Measurements from ENCODE around the gene TMEM184B.
"Not testable (repeated sequence)": the region's sequence is repeated elsewhere in the genome, so short reads cannot be mapped to it uniquely, and the experiment has no call there.

TMEM184B gene

DNA sequence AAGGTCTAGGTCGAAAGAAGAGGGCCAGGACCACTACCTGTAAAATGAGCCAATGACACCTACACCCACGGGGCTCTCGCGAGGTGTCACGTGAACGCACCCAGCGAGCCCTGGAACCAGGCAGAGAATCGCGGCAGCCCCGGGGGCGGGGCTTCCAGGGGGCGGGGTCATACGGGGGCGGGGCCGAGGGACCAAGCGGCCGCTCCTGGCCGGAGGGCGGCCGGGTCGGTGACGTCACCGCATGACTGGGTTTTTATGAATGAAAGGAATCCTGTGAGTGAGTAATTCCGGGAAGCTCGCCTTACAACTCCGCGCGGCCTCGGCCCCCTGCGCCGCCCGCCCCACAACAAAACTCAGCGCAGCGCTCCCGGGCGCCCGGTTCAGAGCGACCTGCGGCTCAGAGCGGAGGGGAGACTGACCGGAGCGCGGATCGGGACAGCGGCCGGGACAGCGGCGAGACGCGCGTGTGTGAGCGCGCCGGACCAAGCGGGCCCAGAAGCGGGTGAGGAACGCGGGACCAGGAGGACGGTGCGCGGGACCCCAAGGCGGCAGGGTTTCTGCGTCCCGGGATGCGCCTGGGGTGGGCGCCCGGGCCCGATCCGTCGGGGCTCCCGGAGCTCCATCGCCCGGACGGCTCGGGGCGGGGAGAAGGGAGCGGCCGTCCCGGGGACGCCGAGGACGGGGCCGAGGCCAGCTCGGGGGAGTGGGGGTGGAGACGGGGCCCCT is 70.9 kb downstream of the TMEM184B start, which contains the start of gene MAFF:
Gene MAFF (plus strand): TSS at position 284 of the 726 bp plus-strand sequence. CDS start 11,860 bp downstream, outside the sequence.
- peak; percentile 82 for DNase-seq

DNA sequence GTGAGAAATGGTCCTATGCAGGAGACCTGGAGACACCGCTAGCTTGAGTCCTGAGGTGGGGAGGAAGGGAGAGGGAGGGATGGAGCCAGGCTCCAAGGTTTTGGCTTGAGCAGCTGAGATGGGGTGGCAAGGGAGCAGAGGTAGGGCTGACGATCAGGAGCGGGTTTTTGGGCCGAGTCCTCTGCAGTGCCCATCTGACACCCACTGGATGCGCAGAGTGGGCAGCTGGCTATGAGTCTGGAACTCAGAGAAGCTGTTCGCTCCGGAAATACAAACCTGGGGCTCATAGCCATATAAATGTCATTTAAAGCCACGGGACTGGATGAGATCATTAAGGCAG is 71.5 kb downstream of the TMEM184B start:
- no peak for DNase-seq

DNA sequence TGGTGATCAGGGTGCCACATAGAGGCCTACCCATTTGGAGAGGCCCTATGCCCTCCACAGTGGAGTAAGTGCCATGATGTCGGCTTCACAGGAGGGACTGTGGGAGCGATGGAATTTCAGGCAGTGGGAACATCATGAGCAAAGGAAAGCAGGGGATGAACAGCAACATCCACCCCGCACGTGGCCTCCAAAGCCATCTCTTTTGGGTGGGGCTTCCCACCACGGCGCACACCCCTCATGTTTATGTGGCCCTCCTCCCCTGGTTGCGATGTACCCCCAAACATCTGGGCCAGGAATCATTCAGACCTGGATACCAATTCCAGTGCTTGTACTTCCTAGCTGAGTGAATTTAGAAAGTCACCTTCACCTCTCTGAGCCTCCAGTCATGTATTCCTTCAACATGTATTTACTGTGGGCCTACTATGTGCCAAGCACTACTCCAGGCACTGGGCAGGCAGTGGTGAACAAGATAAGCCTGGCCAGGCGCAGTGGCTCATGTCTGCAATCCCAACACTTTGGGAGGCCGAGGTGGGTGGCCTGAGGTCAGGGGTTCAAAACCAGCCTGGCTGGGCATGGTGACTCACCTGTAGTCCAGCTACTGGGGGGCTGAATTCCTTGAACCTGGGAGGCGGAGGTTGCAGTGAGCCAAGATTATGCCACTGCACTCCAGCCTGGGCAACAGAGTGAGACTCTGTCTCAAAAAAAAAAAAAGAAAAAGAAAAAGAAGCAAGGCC is 72.8 kb downstream of the TMEM184B start:
- DNase-seq: no peak

DNA sequence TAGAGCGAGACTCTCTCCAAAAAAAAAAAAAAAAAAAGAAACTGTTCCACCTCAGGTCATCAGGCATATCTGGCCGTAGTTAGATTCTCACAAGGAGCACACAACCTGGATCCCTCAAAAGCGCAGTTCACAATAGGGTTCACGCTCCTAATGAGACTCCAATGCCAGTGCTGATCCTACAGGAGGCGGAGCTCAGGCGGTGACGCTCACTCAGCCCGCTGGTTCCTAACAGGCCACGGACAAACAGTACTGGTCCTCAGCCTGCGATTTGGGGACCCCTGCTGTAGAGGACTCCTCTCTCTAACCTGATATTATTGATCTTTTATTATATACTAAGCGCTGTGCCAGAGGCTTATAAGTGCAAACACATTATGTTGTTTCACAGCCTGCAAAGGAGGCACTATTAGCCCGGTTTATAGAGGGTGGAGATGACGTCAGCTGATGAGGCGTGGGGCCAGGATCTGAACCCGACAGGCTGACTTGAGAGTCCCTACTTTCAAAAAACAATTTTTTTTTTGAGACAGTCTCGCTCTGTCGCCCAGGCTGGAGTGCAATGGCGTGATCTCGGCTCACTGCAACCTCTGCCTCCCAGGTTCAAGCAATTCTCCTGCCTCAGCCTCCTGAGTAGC is 75.9 kb downstream of the TMEM184B start:
- no peak for DNase-seq

DNA sequence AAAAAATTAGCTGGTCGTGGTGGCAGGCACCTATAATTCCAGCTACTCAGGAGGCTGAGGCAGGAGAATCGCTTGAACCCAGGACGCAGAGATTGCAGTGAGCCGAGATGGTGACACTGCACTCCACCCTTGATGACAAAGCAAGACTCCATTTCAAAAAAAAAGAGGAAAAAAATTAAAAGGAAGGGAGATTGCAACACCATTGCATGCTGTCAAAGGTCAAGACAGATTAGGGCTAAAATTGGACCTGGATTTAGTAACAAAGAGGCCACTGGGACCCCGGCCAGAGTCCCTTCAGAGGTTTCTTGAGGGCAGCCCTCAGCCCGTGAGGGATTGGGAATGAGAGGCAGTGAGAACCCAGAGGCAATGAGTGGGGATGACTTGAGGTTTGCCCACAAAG is 79.2 kb downstream of the TMEM184B start:
- DNase-seq: no peak

DNA sequence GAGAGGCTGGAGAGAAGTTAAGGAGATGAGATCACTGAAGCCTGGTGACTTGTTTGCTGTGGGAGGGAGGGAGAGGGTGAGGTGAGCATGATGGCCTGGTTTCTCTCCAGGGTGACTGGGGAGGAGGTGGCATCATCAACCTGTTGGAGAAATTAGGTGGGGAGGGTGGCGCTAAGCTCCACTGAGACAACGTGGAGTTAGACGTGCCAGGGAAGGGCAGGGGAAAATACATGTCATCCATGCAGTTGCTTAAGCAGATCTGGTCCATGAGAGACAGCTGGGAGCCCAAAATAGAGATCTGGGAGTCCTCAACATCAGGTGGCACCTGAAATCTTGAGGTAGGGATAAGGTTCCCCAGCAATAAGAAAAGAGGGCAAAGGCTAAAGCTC is 80.3 kb downstream of the TMEM184B start:
- DNase-seq: no peak

DNA sequence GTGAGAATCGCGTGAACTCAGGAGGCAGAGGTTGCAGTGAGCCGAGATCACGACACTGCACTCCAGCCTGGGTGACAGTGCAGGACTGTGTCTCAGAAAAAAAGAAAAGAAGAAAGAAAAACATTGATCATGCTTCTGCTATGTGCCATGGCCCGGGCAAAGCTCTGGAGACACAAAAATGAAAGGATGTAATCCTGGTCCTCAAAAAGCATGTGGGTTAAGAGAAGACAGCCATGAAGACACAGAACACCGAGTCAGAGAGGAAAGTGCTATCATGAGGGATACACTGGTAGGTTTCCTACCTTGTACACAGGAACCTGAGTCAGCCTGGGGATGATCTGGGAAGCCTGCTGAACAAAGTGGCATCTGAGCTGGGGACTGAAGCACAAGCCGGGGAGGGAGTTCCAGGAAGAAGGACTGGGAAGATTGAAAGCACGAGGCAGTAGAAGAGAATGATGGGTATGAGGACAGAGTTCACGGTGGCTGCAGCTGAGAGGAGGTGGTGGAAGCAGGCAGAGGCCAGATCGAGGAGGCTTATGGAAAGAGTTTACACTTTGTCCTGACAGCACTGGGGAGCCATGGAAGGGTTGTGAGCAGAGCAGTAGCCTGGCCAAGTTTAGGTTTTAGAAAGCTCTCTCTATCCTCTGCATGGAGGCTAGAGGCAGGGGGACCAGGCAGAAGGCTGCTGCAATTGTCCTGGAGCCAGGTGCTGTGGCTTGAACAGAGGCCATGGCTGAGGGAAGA is 80.9 kb downstream of the TMEM184B start:
- no peak for DNase-seq

DNA sequence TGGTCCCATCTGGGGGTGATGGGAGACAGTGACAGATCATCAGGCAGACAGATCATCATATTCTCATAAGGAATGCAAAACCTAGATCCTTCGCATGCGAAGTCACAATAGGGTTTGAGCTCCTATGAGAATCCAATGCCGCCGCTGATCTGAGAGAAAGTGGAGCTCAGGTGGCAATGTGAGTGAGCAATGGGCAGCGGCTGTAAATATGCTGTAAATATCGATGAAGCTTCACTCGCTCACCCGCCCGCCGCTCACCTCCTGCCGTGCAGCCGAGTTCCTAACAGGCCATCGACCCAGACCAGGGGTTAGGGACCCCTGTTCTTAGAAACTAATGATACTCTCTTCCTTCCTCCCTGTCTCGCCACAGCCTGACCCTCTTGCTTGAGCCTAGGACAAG is 81.8 kb downstream of the TMEM184B start:
- DNase-seq: no peak

DNA sequence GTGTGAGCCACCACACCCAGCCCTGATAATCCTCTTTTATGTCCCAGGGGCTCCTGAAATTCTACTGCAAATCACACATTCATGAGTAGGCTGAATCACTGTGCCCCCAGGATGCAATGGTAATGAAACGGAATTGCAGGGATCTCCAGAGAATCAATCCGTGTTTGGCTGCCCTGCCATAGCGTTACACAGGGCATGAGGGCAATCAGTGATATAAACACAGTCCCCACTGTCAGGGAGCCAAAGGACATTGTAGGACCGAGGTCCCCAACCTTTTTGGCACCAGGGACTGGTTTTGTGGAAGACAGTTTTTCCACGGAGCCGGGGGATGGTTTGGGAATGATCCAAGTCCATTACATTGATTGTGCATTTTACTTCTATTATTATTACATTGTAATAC is 82.2 kb downstream of the TMEM184B start:
- DNase-seq: no peak

DNA sequence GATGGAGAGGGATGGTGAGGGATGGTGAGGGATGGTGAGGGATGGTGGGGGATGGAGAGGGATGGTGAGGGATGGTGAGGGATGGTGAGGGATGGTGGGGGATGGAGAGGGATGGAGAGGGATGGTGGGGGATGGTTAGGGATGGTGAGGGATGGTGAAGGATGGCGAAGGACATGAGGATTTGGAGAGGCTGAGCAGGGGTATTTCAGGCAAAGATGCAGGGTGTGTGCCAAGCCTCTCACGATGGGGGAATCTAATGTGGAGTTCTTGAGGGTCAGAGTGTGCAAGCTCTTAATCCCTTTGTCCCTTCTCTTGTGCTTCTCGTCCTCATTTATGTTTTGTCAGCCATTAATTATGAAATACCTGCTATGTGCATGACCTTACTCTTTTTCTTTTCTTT is 83.7 kb downstream of the TMEM184B start:
- no peak for DNase-seq

DNA sequence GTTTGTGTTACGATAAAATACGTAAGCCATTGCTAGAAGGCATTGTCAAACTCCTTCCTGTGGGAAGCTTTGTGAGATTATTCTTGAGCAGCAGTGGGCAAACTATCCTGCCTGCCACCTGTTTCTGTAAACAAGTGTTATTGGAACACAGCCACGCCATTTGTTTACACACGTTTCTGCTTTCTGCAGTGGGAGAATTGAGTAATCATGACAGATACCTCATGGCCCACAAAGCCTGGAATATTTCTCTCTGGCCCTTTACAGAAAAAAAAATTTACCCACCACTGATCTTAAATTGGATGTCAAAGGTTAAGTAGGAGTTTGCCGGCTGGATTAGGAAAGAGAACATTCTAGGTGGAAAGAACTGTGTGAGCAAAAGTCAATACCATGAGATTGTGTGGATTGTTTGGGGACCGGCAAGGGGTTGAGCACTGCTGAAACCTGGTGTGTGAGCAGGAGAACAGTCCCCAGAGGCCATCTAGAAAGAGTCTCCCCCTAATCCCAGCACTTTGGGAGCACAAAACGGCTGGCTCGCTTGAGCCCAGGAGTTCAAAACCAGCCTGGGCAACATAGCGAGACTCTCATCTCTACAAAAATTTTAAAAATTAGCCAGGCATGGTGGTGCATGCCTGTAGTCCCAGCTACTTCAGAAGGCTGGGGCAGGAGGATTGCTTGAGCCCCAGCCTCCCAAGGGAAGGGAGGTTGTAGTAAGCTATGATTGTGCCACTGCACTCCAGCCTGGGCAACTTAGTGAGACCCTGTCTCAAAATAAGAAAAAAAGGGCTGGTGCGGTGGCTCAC is 85.2 kb downstream of the TMEM184B start:
- peak; percentile 39 for DNase-seq

DNA sequence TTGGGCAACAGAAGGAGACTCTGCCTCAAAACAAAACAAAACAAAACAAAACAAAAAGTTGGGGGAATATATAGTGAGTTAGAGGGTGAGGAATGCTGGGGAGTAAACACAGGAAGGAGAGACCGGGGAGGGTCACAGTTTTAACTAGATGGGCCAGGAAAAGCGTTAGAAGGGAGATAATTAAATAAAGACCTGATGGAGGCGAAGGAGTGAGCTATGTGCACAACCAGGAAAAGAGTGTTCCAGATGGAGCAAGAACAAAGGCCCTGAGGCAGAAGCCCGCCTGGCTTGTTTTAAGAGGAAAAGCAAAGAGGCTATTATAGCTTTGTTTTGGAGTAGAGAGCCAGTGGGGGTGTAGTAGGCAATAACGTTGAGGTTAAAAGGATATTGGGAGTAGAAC is 86.4 kb downstream of the TMEM184B start:
- DNase-seq: no peak

DNA sequence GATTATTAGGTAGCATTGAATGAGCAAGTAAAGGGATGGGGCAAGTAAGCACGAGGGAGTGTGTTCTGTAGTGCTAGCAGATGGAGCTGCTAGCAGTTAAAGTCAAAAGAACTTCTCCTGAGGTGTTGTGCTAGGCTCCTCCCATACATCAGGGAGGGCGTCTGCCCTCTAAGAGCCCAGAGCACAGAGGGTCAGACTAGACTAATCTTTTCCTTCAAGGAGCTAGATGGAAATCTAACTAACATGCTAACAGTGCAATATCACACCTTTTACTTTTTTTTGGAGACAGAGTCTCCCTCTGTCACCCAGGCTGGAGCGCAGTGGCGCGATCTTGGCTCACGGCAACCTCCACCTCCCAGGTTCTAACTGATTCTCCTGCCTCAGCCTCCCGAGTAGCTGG is 88.0 kb downstream of the TMEM184B start:
- DNase-seq: no peak

DNA sequence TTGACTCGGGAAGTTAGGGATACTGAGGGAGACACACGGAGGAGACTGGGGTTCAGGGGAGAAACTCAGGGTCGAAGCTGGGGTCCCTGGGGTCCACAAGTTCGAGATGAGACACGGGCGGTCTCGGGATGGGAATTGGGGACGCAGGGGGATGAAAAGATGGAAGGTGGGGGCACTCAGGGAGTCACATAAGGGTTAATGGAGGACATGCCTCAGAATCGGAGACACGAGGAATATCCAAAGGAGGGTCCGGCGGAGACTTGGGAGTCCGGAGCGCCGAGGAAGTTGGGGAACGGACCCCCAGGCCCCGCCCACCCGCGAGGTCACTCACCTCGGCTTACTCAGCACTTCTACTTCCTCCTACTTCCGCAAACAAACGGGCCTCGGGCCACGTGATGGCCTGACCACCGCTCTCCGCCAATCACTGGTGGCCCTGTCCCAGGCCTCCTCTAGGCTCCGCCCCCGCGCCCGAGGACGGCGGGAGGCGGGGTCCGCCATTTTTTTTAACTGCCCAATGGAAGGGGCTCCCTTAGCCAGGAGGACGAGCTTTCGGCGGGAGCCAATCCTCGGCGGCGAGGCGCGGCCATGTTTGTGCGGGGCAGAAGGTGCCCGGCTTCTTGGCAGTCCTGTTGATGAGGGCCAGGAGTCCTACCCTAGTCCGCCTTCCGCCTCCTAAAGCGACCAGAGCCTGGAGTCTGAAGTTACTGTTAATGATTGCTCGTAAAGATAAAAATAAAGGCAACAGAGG is 91.2 kb downstream of the TMEM184B start, which contains the start of gene PLA2G6:
Gene PLA2G6 (minus strand): TSS at position 378 of the 748 bp plus-strand sequence. CDS start 12,404 bp downstream, outside the sequence.
- peak; percentile 98 for DNase-seq

DNA sequence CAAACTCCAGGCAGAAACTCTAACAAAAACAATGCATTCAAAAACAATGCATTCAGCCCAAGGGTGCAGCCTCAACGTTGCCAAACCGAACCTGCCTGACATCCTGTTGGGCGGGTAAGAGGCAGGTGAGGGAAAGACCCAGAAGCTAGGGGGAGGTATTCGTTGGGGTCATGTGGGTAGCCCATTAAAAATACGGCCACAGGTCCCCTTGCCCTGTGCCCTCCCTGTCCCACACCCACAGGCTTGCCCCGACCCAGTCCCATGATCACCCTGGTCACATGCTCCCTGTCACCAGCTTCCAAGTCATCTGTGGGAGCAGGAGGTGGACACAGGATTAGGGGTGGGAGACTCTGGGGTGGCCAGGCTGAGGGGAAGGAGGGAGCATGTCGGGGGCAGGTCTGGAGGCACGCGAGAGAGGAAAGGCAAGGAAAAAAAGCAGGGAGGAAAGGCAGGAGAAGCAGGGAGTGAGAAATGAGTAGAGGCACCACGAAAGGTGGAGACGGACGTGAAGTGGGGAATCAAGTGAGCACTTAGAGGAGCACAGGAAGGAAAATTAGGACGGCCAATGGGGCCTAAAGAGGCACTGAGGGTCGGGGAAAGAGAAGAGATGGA is 91.9 kb downstream of the TMEM184B start:
- no peak for DNase-seq

DNA sequence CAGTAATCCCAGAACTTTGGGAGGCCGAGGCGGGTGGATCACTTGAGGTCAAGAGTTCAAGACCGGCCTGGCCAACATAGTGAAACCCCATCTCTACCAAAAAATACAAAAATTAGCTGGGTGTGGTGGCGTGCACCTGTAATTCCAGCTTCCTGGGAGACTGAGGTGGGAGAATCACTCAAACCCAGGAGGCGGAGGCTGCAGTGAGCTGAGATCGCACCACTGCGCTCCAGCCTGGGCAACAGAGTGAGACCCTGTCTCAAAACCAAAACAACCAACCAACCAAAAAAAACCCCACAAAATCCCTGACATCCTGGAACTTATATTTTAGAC is 94.2 kb downstream of the TMEM184B start:
- not testable (repeated sequence) for DNase-seq

DNA sequence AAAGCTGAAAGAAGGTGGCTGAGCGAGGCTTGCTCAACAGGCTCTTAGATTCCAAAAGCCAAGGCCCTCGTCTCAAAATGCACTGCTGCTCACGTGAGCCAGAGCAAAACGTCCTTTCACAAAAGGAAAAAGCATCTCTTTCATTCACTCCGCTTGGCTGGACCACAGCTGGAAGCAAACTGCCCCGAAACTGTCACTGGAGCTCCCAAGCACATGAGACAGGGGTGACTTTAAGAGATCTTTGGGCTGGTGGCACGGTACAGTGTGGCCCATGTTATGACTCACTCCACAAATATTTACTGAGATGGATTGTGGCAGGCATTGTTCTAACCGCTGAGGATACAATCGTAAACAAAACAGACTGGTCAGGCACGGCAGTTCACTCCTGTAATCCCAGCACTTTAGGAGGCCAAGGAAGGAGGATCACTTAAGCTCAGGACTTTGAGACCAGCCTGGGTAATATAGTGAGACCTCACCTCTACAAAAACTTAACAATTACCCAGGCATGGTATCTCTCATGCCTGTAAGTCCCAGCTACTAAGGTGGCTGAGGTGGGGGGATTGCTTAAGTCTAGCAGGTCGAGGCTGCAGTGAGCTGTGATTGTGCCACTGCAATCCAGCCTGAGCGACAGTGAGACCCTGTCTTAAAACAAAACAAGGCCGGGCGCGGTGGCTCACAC is 94.7 kb downstream of the TMEM184B start:
- no peak for DNase-seq

DNA sequence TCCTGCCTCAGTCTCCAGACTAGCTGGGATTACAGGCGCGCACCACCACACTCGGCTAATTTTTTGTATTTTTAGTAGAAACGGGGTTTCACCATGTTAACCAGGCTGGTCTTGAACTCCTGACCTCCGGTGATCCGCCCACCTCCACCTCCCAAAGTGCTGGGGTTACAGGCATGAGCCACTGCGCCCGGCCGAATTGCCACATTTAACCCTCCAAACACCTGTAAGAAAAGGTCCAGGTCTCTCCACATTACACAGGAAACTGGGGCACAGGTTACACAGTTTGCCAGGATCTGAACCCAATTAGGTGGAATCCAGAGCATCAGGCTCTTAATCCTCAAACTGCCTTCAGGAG is 95.3 kb downstream of the TMEM184B start:
- not testable (repeated sequence) for DNase-seq

DNA sequence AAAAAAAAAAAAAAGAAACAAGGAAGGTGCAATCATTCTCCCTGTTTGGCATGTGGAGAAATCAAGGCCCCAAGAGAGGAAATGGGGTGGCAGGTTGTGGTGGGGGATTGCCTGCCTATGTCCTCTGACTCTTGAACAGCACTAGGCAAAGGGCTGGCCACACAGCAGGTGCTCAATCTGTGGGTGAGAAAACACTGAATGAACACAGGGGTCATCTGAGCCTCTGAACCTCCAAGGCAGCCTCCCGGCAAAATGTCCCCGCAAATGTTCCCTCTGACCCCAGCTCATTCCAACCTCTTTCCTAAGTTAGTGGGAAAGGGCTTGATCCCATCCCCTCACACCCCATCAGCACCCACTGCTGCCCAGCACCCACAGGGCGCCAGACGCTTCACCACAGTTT is 95.8 kb downstream of the TMEM184B start:
- DNase-seq: no peak

DNA sequence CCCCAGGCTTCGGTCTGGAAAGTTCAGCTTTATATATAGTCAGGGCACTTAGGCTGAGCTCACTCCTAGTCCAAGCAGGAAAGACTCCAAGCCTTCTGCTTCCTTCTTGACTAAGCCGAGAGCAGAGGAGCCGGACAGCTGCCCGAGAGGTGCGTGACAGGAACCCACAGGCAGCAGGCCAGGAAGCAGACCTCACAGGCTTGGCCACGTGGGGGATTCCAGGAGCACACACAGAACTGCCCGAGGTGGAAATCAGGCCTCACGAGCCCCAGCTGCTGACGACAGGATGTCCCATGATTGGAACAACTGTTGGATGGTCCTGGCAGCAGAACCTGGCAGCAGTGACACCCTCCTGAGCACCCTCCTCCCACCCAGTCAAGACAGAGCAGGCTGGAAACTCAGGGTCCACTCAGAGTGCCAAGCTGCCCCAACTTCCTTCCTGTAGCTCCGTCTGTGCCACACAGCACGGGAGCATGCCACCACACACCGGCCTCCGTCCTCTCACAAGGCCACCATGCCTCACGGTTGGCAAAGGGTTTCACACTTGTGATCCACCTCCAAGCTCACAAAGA is 96.6 kb downstream of the TMEM184B start:
- no peak for DNase-seq

Measured in NCI-H1436 (cell line).